ENCODE results near the gene KCNG2. TPM values are rescaled to one million over a fixed set of nuclear protein-coding genes. Genes with fewer than 3 reads are reported as not detected.

The KCNG2 gene
- total and polyA plus RNA-seq, 2 of the 13 experiments (the other 11 are each of a cell fraction or from before 2014, with no cell fraction given) = not detected

DNA sequence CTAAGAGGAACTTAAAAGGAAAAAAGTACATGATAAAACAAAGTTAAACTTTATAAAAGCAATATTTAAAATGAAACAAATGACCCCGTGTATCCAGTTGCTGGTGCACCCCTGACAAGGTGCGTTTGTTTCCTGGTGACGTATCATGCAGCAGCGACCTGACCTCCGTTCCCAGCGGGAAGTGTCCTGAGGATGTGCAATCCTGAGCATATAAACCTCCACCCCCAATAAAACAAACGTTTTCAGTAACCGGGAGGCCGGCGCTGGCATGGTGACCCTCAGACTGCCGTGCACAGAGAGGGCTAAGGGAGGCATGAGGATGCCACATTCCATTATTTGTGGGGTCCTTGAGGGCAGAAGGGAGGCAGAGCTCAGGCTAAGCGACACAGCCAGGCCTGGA is 138.9 kb downstream of the KCNG2 start (continued):
- TF ChIP-seq, protein P1, sequence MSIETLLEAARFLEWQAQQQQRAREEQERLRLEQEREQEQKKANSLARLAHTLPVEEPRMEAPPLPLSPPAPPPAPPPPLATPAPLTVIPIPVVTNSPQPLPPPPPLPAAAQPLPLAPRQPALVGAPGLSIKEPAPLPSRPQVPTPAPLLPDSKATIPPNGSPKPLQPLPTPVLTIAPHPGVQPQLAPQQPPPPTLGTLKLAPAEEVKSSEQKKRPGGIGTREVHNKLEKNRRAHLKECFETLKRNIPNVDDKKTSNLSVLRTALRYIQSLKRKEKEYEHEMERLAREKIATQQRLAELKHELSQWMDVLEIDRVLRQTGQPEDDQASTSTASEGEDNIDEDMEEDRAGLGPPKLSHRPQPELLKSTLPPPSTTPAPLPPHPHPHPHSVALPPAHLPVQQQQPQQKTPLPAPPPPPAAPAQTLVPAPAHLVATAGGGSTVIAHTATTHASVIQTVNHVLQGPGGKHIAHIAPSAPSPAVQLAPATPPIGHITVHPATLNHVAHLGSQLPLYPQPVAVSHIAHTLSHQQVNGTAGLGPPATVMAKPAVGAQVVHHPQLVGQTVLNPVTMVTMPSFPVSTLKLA (IDR thresholded peaks at IDR 0.05) = no peak
- TF ChIP-seq ZNF44 (CRISPR knock-in tag; IDR thresholded peaks at IDR 0.05) = no peak
- no peak for TF ChIP-seq ZNF160 (CRISPR knock-in tag; IDR thresholded peaks at IDR 0.05)
- TF ChIP-seq REST (IDR thresholded peaks at IDR 0.05; ENCODE audit: borderline replicate concordance in 1 of 2, low read depth in 1 of 2, low read length in 2 of 2) = no peak
- no peak for TF ChIP-seq NFKBIZ (CRISPR knock-in tag; IDR thresholded peaks at IDR 0.05)
- TF ChIP-seq ZNF780A (CRISPR knock-in tag; IDR thresholded peaks at IDR 0.05) = no peak
- TF ChIP-seq, protein P2, sequence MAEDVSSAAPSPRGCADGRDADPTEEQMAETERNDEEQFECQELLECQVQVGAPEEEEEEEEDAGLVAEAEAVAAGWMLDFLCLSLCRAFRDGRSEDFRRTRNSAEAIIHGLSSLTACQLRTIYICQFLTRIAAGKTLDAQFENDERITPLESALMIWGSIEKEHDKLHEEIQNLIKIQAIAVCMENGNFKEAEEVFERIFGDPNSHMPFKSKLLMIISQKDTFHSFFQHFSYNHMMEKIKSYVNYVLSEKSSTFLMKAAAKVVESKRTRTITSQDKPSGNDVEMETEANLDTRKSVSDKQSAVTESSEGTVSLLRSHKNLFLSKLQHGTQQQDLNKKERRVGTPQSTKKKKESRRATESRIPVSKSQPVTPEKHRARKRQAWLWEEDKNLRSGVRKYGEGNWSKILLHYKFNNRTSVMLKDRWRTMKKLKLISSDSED (CRISPR knock-in tag; IDR thresholded peaks at IDR 0.05) = no peak
- TF ChIP-seq GATAD2A (CRISPR knock-in tag; IDR thresholded peaks at IDR 0.05) = peak; percentile 63
- no peak for TF ChIP-seq RBM39 (IDR thresholded peaks at IDR 0.05; ENCODE audit: low read depth, low read length, poor library complexity, severe bottlenecking)
- peak; percentile 65 for TF ChIP-seq PATZ1 (CRISPR knock-in tag; IDR thresholded peaks at IDR 0.05)
- TF ChIP-seq DDIT3 (CRISPR knock-in tag; IDR thresholded peaks at IDR 0.05) = no peak
- TF ChIP-seq ZNF136 (CRISPR knock-in tag; IDR thresholded peaks at IDR 0.05; ENCODE audit: low read depth) = no peak
- TF ChIP-seq KDM6A (CRISPR knock-in tag; IDR thresholded peaks at IDR 0.05; ENCODE audit: low read depth) = 0 out of 2 replicates have a peak, but pooled peaks have one; percentile 23
- TF ChIP-seq SALL1 (CRISPR knock-in tag; IDR thresholded peaks at IDR 0.05) = peak; percentile 49
- no peak for TF ChIP-seq ZNF451 (CRISPR knock-in tag; IDR thresholded peaks at IDR 0.05)
- TF ChIP-seq ZNF180 (CRISPR knock-in tag; IDR thresholded peaks at IDR 0.05; ENCODE audit: borderline replicate concordance, low read depth) = no peak
- peak; percentile 68 for TF ChIP-seq CREB1 (IDR thresholded peaks at IDR 0.05)
- TF ChIP-seq CREB1 (CRISPR knock-in tag; IDR thresholded peaks at IDR 0.05) = peak; percentile 77
- TF ChIP-seq ZBTB38 (CRISPR knock-in tag; IDR thresholded peaks at IDR 0.05) = peak; percentile 41; the same call in 1 of the 2 replicates

Data from HepG2 (cell line).